HepG2 (cell line): ENCODE data around the gene ZGRF1. TPM values are rescaled to one million over a fixed set of nuclear protein-coding genes. Genes with fewer than 3 reads are reported as not detected.
A peak's percentile ranks its signal among the peaks of the same experiment; 100 is the strongest.

ENCODE experiments used
- ATAC-seq: fragments of 200-7000 bp; cut with Tn5 transposase; 3 replicates; pipeline ENCODE4 v1.9.1; 2020; ENCODE audit warnings: mild to moderate bottlenecking, moderate library complexity
- BruUV-seq: library from RNA; stranded (reverse); fragments of 400-500 nt; replicated peaks from 2 replicates; lab custom pipeline; 2021; lab: Mats Ljungman, UMichigan
- CTCF ChIA-PET: fragments of 300-600 bp; formaldehyde crosslinking; extraction: SDS; loops from one replicate; lab custom pipeline; 2021; ENCODE audit warnings: low total read pairs, inconsistent platforms, low intra/inter-chr PET ratio; lab: Yijun Ruan, JAX
- POLR2A ChIA-PET: fragments of 350-600 bp; sonication (Branson Sonifier 250); formaldehyde crosslinking; loops from one replicate; lab custom pipeline; 2020; ENCODE audit warnings: antibody characterized with exemption, inconsistent platforms; lab: Yijun Ruan, JAX
- DNase-seq: peaks from one replicate; pipeline ENCODE4 v3.0.0-alpha.2; 2015; ENCODE audit warnings: low spot score
- FAIRE-seq: peaks from 3 replicates; lab custom pipeline; 2011; peaks lifted over from hg19 to GRCh38; lab: Jason Lieb, UNC
- H2AFZ ChIP-seq: one replicate; pipeline ENCODE4 v1.6.1; 2011; ENCODE audit warnings: low read length, inconsistent platforms
- H3K27ac ChIP-seq: fragments of 300-600 bp; 3 replicates; pipeline ENCODE4 v1.8.0; 2011; ENCODE audit warnings: mixed run types, mild to moderate bottlenecking, mixed read lengths, low read length, inconsistent platforms; ENCODE audit not compliant: insufficient read depth; ENCODE audit errors: extremely low read length
- H3K27me3 ChIP-seq, 2 experiments: fragments of 200-600 bp in 1 of 2; 2 replicates in 1 of 2; 3 replicates in 1 of 2; pipeline versions ENCODE4 v1.6.0 to v1.8.0; 2011; ENCODE audit warnings: low read length in 2 of 2, mild to moderate bottlenecking in 2 of 2, moderate library complexity in 2 of 2, inconsistent platforms in 1 of 2; ENCODE audit not compliant: insufficient read depth in 2 of 2, control insufficient read depth in 1 of 2
- H3K36me3 ChIP-seq, 2 experiments: fragments of 200-600 bp in 1 of 2; replicated peaks in 1 of 2; 2 replicates in 1 of 2; 3 replicates in 1 of 2; pipeline versions ENCODE4 v1.5.1 to v1.8.0; 2011; ENCODE audit warnings: low read length in 2 of 2, inconsistent platforms in 1 of 2; ENCODE audit not compliant: insufficient read depth in 2 of 2, control insufficient read depth in 1 of 2
- H3K4me1 ChIP-seq: 2 replicates; pipeline ENCODE4 v1.5.1; 2012; ENCODE audit warnings: low read length, inconsistent platforms; ENCODE audit not compliant: insufficient read depth
- H3K4me2 ChIP-seq: 2 replicates; pipeline ENCODE4 v1.6.0; 2011; ENCODE audit warnings: low read depth, low read length, inconsistent platforms
- H3K4me3 ChIP-seq, 3 experiments: fragments of 200-600 bp in 1 of 3; sonication (generic), shearing (Covaris generic) in 1 of 3; replicated peaks in 1 of 3; 2 replicates each; pipeline ENCODE4 v1.5.1; 2011 to 2016; ENCODE audit warnings: low read length in 3 of 3, inconsistent platforms in 2 of 3, low read depth in 2 of 3, mild to moderate bottlenecking in 2 of 3, control low read depth in 1 of 3, mixed read lengths in 1 of 3; ENCODE audit not compliant: insufficient read depth in 1 of 3
- H3K79me2 ChIP-seq: one replicate; pipeline ENCODE4 v1.6.1; 2011; ENCODE audit warnings: low read length, inconsistent platforms; ENCODE audit not compliant: insufficient read depth
- H3K9ac ChIP-seq: 2 replicates; pipeline ENCODE4 v1.6.0; 2011; ENCODE audit warnings: mild to moderate bottlenecking, low read depth, low read length, inconsistent platforms; ENCODE audit not compliant: insufficient read depth
- H3K9me3 ChIP-seq: 2 replicates; pipeline ENCODE4 v1.5.1; 2012; ENCODE audit warnings: mild to moderate bottlenecking, low read length
- H4K20me1 ChIP-seq: 2 replicates; pipeline ENCODE4 v1.6.0; 2011; ENCODE audit warnings: inconsistent platforms, mild to moderate bottlenecking, low read length, moderate library complexity; ENCODE audit not compliant: insufficient read depth
- KDM4B ChIP-seq: sonication (generic); formaldehyde crosslinking; IDR thresholded peaks from 2 replicates; pipeline ENCODE4 v1.4.0; 2020; ENCODE audit warnings: missing genetic modification reagents
- MTA3 ChIP-seq: sonication (generic); formaldehyde crosslinking; IDR thresholded peaks from 2 replicates; pipeline ENCODE4 v1.4.0; 2020; ENCODE audit warnings: missing genetic modification reagents
- PHF5A ChIP-seq: IDR thresholded peaks from one replicate; pipeline ENCODE4 v1.6.1; 2018; ENCODE audit warnings: low read depth, missing genetic modification reagents; ENCODE audit not compliant: unreplicated experiment
- PTBP1 ChIP-seq: fragments of 200-400 bp; formaldehyde crosslinking; IDR thresholded peaks from 2 replicates; pipeline ENCODE4 v1.6.1; 2018; ENCODE audit warnings: low read length, low read depth; ENCODE audit not compliant: poor library complexity, severe bottlenecking
- ZBTB21 ChIP-seq: sonication (generic); formaldehyde crosslinking; IDR thresholded peaks from 2 replicates; pipeline ENCODE4 v1.4.0; 2020; ENCODE audit warnings: missing genetic modification reagents
- ZNF160 ChIP-seq: sonication (generic); formaldehyde crosslinking; IDR thresholded peaks from 2 replicates; pipeline ENCODE4 v1.8.0; 2022; ENCODE audit warnings: mild to moderate bottlenecking, inconsistent platforms, missing genetic modification reagents
- ZNF17 ChIP-seq: sonication (generic); formaldehyde crosslinking; IDR thresholded peaks from 2 replicates; pipeline ENCODE4 v1.5.0; 2020; ENCODE audit warnings: mild to moderate bottlenecking, missing genetic modification reagents
- ZNF383 ChIP-seq: sonication (generic); formaldehyde crosslinking; IDR thresholded peaks from 2 replicates; pipeline ENCODE4 v1.4.0; 2020; ENCODE audit warnings: missing genetic modification reagents, mild to moderate bottlenecking, borderline replicate concordance
- ZNF598 ChIP-seq: sonication (generic); formaldehyde crosslinking; IDR thresholded peaks from 2 replicates; pipeline ENCODE4 v1.5.1; 2020; ENCODE audit warnings: mild to moderate bottlenecking, missing genetic modification reagents, borderline replicate concordance
- ZNF616 ChIP-seq: sonication (generic); formaldehyde crosslinking; IDR thresholded peaks from 2 replicates; pipeline ENCODE4 v1.5.0; 2020; ENCODE audit warnings: low read depth, mild to moderate bottlenecking, missing genetic modification reagents
- in situ Hi-C: cut with HindIII; loops from 2 replicates; pipeline ENCODE4 v1.10.0; 2017; ENCODE audit warnings: low pct_unique_long_range_greater_than_20kb; ENCODE audit not compliant: extremely low pct_ligation_motif_present
- intact Hi-C: fragments of 100-400 bp; cut with micrococcal nuclease; formaldehyde crosslinking; loops from one replicate; pipeline ENCODE4 v1.10.0; 2022; ENCODE audit not compliant: unreplicated experiment
- polyA plus RNA-seq, 8 experiments: library from polyadenylated mRNA; depleted of rRNA in 3 of 8; stranded (reverse) in 7 of 8; unstranded in 1 of 8; fragments of >200 nt; fragmentation: Illumina TruSeq in 4 of 8; extraction: Trizol in 4 of 8; gene quantifications; 2 replicates each; pipeline versions ENCODE4 v1.2.1 to v1.2.3, GENCODE V29; 2011 to 2016; ENCODE audit warnings: low read depth in 4 of 8, missing spikeins in 1 of 8, mixed read lengths in 1 of 8; ENCODE audit not compliant: insufficient read depth in 1 of 8
- total RNA-seq, 5 experiments: library from RNA; depleted of rRNA; stranded (reverse); fragments of >200 nt; fragmentation: Illumina TruSeq; extraction: Trizol; gene quantifications; 2 replicates each; pipeline ENCODE4 v1.2.3, GENCODE V29; 2016; ENCODE audit warnings: low read depth in 1 of 5
- TF ChIP-seq, protein P1 (sequence below): sonication (generic); formaldehyde crosslinking; IDR thresholded peaks from 2 replicates; pipeline ENCODE4 v1.4.0; 2020; ENCODE audit warnings: mild to moderate bottlenecking, missing genetic modification reagents, borderline replicate concordance
- TF ChIP-seq, protein P2 (sequence below): sonication (generic); formaldehyde crosslinking; IDR thresholded peaks from 2 replicates; pipeline ENCODE4 v1.4.0; 2020; ENCODE audit warnings: missing genetic modification reagents
- TF ChIP-seq, protein P3 (sequence below): sonication (generic); formaldehyde crosslinking; IDR thresholded peaks from 2 replicates; pipeline ENCODE4 v1.4.0; 2020; ENCODE audit warnings: missing genetic modification reagents

ZGRF1 gene
- total and polyA plus RNA-seq, 2 of the 13 experiments (the other 11 are each of a cell fraction or from before 2014, with no cell fraction given), result 8.6 to 15.9 TPM

GRCh38 chr4:112591593-112591992 lies 45.1 kb downstream of the ZGRF1 start (continued):
- TF ChIP-seq, protein P1, sequence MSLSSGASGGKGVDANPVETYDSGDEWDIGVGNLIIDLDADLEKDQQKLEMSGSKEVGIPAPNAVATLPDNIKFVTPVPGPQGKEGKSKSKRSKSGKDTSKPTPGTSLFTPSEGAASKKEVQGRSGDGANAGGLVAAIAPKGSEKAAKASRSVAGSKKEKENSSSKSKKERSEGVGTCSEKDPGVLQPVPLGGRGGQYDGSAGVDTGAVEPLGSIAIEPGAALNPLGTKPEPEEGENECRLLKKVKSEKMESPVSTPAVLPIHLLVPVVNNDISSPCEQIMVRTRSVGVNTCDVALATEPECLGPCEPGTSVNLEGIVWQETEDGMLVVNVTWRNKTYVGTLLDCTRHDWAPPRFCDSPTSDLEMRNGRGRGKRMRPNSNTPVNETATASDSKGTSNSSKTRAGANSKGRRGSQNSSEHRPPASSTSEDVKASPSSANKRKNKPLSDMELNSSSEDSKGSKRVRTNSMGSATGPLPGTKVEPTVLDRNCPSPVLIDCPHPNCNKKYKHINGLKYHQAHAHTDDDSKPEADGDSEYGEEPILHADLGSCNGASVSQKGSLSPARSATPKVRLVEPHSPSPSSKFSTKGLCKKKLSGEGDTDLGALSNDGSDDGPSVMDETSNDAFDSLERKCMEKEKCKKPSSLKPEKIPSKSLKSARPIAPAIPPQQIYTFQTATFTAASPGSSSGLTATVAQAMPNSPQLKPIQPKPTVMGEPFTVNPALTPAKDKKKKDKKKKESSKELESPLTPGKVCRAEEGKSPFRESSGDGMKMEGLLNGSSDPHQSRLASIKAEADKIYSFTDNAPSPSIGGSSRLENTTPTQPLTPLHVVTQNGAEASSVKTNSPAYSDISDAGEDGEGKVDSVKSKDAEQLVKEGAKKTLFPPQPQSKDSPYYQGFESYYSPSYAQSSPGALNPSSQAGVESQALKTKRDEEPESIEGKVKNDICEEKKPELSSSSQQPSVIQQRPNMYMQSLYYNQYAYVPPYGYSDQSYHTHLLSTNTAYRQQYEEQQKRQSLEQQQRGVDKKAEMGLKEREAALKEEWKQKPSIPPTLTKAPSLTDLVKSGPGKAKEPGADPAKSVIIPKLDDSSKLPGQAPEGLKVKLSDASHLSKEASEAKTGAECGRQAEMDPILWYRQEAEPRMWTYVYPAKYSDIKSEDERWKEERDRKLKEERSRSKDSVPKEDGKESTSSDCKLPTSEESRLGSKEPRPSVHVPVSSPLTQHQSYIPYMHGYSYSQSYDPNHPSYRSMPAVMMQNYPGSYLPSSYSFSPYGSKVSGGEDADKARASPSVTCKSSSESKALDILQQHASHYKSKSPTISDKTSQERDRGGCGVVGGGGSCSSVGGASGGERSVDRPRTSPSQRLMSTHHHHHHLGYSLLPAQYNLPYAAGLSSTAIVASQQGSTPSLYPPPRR (CRISPR knock-in tag), result no peak

DNA sequence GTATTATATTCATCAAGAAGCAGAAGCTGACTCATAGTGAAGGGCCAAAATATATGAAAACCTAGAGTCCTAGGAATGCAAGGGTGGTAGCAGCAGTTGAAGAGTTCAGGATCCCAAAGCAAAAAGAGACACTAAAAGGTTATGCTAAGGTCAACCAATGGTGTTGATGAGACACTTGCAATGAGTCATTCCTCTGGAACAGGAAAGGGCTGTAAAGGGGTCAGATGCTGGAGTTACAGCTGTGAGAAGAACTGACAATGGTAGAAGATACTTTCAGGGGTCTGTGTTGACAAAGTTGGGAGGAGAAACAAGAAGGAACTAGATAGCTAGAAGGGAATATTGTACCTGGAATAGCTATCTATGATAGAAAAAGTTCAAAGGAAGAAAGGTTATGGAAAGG lies 47.5 kb downstream of the ZGRF1 start:
- Histone ChIP-seq H3K4me2 (no peak overlapping the region), H2AFZ (no peak overlapping the region), H3K27me3 (no peaks in the 10 kb centered on the region), H3K27ac (no peak overlapping the region), H4K20me1 (no peaks in the 10 kb centered on the region), H3K36me3 (0 out of 5 replicates have a peak, but pooled peaks cover 0 to 5% of the 10 kb centered on the region in 2 experiments), H3K79me2 (no peaks in the 10 kb centered on the region), H3K9me3 (no peaks in the 10 kb centered on the region), H3K4me1 (no peaks in the 10 kb centered on the region), H3K9ac (no peak overlapping the region), H3K4me3 (no peak overlapping the region)
- DNase-seq (peak; percentile 3), ATAC-seq (no peak), FAIRE-seq (no peak)
- ChIA-PET POLR2A (no interaction called here), CTCF (no interaction called here)
- intact Hi-C loops, result no loop called here
- in situ Hi-C loops, result no loop called here
- BruUV-seq, result no TSS peak
- no peak for TF ChIP-seq ZNF598
- TF ChIP-seq KDM4B (CRISPR knock-in tag), result no peak
- TF ChIP-seq PHF5A (CRISPR knock-in tag), result no peak
- TF ChIP-seq ZNF160, result no peak
- TF ChIP-seq, protein P2, sequence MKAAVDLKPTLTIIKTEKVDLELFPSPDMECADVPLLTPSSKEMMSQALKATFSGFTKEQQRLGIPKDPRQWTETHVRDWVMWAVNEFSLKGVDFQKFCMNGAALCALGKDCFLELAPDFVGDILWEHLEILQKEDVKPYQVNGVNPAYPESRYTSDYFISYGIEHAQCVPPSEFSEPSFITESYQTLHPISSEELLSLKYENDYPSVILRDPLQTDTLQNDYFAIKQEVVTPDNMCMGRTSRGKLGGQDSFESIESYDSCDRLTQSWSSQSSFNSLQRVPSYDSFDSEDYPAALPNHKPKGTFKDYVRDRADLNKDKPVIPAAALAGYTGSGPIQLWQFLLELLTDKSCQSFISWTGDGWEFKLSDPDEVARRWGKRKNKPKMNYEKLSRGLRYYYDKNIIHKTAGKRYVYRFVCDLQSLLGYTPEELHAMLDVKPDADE (CRISPR knock-in tag), result no peak
- TF ChIP-seq, protein P3, sequence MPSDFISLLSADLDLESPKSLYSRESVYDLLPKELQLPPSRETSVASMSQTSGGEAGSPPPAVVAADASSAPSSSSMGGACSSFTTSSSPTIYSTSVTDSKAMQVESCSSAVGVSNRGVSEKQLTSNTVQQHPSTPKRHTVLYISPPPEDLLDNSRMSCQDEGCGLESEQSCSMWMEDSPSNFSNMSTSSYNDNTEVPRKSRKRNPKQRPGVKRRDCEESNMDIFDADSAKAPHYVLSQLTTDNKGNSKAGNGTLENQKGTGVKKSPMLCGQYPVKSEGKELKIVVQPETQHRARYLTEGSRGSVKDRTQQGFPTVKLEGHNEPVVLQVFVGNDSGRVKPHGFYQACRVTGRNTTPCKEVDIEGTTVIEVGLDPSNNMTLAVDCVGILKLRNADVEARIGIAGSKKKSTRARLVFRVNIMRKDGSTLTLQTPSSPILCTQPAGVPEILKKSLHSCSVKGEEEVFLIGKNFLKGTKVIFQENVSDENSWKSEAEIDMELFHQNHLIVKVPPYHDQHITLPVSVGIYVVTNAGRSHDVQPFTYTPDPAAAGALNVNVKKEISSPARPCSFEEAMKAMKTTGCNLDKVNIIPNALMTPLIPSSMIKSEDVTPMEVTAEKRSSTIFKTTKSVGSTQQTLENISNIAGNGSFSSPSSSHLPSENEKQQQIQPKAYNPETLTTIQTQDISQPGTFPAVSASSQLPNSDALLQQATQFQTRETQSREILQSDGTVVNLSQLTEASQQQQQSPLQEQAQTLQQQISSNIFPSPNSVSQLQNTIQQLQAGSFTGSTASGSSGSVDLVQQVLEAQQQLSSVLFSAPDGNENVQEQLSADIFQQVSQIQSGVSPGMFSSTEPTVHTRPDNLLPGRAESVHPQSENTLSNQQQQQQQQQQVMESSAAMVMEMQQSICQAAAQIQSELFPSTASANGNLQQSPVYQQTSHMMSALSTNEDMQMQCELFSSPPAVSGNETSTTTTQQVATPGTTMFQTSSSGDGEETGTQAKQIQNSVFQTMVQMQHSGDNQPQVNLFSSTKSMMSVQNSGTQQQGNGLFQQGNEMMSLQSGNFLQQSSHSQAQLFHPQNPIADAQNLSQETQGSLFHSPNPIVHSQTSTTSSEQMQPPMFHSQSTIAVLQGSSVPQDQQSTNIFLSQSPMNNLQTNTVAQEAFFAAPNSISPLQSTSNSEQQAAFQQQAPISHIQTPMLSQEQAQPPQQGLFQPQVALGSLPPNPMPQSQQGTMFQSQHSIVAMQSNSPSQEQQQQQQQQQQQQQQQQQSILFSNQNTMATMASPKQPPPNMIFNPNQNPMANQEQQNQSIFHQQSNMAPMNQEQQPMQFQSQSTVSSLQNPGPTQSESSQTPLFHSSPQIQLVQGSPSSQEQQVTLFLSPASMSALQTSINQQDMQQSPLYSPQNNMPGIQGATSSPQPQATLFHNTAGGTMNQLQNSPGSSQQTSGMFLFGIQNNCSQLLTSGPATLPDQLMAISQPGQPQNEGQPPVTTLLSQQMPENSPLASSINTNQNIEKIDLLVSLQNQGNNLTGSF, result no peak
- no peak for TF ChIP-seq MTA3 (CRISPR knock-in tag)
- TF ChIP-seq ZNF17 (CRISPR knock-in tag), result no peak
- no peak for TF ChIP-seq PTBP1
- TF ChIP-seq ZNF616 (CRISPR knock-in tag), result no peak
- no peak for TF ChIP-seq ZNF383 (CRISPR knock-in tag)
- no peak for TF ChIP-seq ZBTB21 (CRISPR knock-in tag)
